ENCODE data around the gene NR2F1-AS1.
"Not testable (repeated sequence)": the region's sequence is repeated elsewhere in the genome, so short reads cannot be mapped to it uniquely, and the experiment has no call there.

NR2F1-AS1 gene

GRCh38 chr5:93575461-93576414, 5.3 kb downstream of the NR2F1-AS1 start:
- DNase-seq, result no peak

- DNase-seq, result no peak
These were observed 6.3 kb downstream of the NR2F1-AS1 start for GRCh38 chr5:93574491-93575305.

- no peak for DNase-seq
These were observed 7.4 kb downstream of the NR2F1-AS1 start for GRCh38 chr5:93573354-93574351.

GRCh38 chr5:93572608-93573353, 8.2 kb downstream of the NR2F1-AS1 start:
- no peak for DNase-seq

- DNase-seq, result no peak
These were observed 8.9 kb downstream of the NR2F1-AS1 start for GRCh38 chr5:93572101-93572607.

GRCh38 chr5:93571114-93571949, 9.7 kb downstream of the NR2F1-AS1 start:
- no peak for DNase-seq

GRCh38 chr5:93570294-93571113, 10.5 kb downstream of the NR2F1-AS1 start:
- DNase-seq, result no peak

- DNase-seq, result no peak
These were observed 11.5 kb downstream of the NR2F1-AS1 start for GRCh38 chr5:93569300-93570160.

- no peak for DNase-seq
These were observed 13.6 kb downstream of the NR2F1-AS1 start for GRCh38 chr5:93567424-93567823.

GRCh38 chr5:93566091-93566490, 14.9 kb downstream of the NR2F1-AS1 start:
- no peak for DNase-seq

GRCh38 chr5:93557021-93557604, 23.9 kb downstream of the NR2F1-AS1 start:
- no peak for DNase-seq

GRCh38 chr5:93549594-93549993, 31.4 kb downstream of the NR2F1-AS1 start:
- not testable (repeated sequence) for DNase-seq

- no peak for DNase-seq
These were observed 35.1 kb downstream of the NR2F1-AS1 start for GRCh38 chr5:93545872-93546271.

GRCh38 chr5:93532370-93532769, 48.6 kb downstream of the NR2F1-AS1 start:
- no peak for DNase-seq

GRCh38 chr5:93521815-93522214, 59.2 kb downstream of the NR2F1-AS1 start:
- not testable (repeated sequence) for DNase-seq

GRCh38 chr5:93519740-93520139, 61.3 kb downstream of the NR2F1-AS1 start:
- DNase-seq, result no peak

- no peak for DNase-seq
These were observed 63.2 kb downstream of the NR2F1-AS1 start for GRCh38 chr5:93517828-93518227.

GRCh38 chr5:93513298-93513697, 67.7 kb downstream of the NR2F1-AS1 start:
- no peak for DNase-seq

Measured in NCI-H1417 treated with DMSO at 0.1 percent for 48 hours (cell line).